HepG2 (cell line): ENCODE results near the gene PMIS2. TPM values are rescaled to one million over a fixed set of nuclear protein-coding genes. Genes with fewer than 3 reads are reported as not detected.
A peak's percentile ranks its signal among the peaks of the same experiment; 100 is the strongest.

Source experiments
- FOXA3 ChIP-seq: IDR thresholded peaks from 2 replicates; pipeline ENCODE4 v1.6.1; 2016; ENCODE audit warnings: missing genetic modification reagents, missing compliant biosample characterization
- FOXK2 ChIP-seq: fragments of 450-650 bp; IDR thresholded peaks from 2 replicates; pipeline ENCODE4 v1.6.1; 2016
- FOXP4 ChIP-seq: sonication (generic); formaldehyde crosslinking; IDR thresholded peaks from 2 replicates; pipeline ENCODE4 v1.4.0; 2020; ENCODE audit warnings: missing genetic modification reagents
- HOXA3 ChIP-seq: sonication (generic); formaldehyde crosslinking; IDR thresholded peaks from 2 replicates; pipeline ENCODE4 v1.5.0; 2020; ENCODE audit warnings: missing genetic modification reagents
- PAXIP1 ChIP-seq: sonication (generic); formaldehyde crosslinking; conservative IDR thresholded peaks from 2 replicates; pipeline ENCODE4 v1.4.0; 2020; ENCODE audit warnings: mild to moderate bottlenecking, missing genetic modification reagents, moderate library complexity
- RARA ChIP-seq: IDR thresholded peaks from 2 replicates; pipeline ENCODE4 v1.6.1; 2016; ENCODE audit warnings: missing genetic modification reagents, missing compliant biosample characterization
- SOX6 ChIP-seq, 2 experiments: fragments of 450-650 bp in 1 of 2; sonication (generic) in 1 of 2; formaldehyde crosslinking in 1 of 2; IDR thresholded peaks; 2 replicates each; pipeline versions ENCODE4 v1.4.0 to v1.6.1; 2017 to 2020; ENCODE audit warnings: antibody characterized with exemption in 1 of 2, mild to moderate bottlenecking in 1 of 2, missing genetic modification reagents in 1 of 2
- TFAP4 ChIP-seq: sonication (generic); IDR thresholded peaks from 2 replicates; pipeline ENCODE4 v1.6.1; 2016; ENCODE audit warnings: low read depth, borderline replicate concordance
- ZIK1 ChIP-seq: sonication (generic); formaldehyde crosslinking; IDR thresholded peaks from 2 replicates; pipeline ENCODE4 v1.5.0; 2020; ENCODE audit warnings: mild to moderate bottlenecking, low read depth, missing genetic modification reagents, borderline replicate concordance
- ZNF331 ChIP-seq: sonication (generic); formaldehyde crosslinking; IDR thresholded peaks from 2 replicates; pipeline ENCODE4 v1.4.0; 2020; ENCODE audit warnings: missing genetic modification reagents
- ZNF691 ChIP-seq: sonication (generic); formaldehyde crosslinking; IDR thresholded peaks from 2 replicates; pipeline ENCODE4 v1.4.0; 2020; ENCODE audit warnings: missing genetic modification reagents, low read depth, mild to moderate bottlenecking, borderline replicate concordance
- polyA plus RNA-seq, 8 experiments: library from polyadenylated mRNA; depleted of rRNA in 3 of 8; stranded (reverse) in 7 of 8; unstranded in 1 of 8; fragments of >200 nt; fragmentation: Illumina TruSeq in 4 of 8; extraction: Trizol in 4 of 8; gene quantifications; 2 replicates each; pipeline versions ENCODE4 v1.2.1 to v1.2.3, GENCODE V29; 2011 to 2016; ENCODE audit warnings: low read depth in 4 of 8, missing spikeins in 1 of 8, mixed read lengths in 1 of 8; ENCODE audit not compliant: insufficient read depth in 1 of 8
- total RNA-seq, 5 experiments: library from RNA; depleted of rRNA; stranded (reverse); fragments of >200 nt; fragmentation: Illumina TruSeq; extraction: Trizol; gene quantifications; 2 replicates each; pipeline ENCODE4 v1.2.3, GENCODE V29; 2016; ENCODE audit warnings: low read depth in 1 of 5

The PMIS2 gene
- total and polyA plus RNA-seq, 2 of the 13 experiments (the other 11 are each of a cell fraction or from before 2014, with no cell fraction given): not detected

GRCh38 chr19:35552534-35553384, 33.2 kb upstream of the PMIS2 start (continued):
- no peak for TF ChIP-seq SOX6 (IDR thresholded peaks at IDR 0.05)
- 0 out of 2 replicates have a peak, but pooled peaks have one; percentile 17 for TF ChIP-seq SOX6 (CRISPR knock-in tag; IDR thresholded peaks at IDR 0.05)
- peak; percentile 80 for TF ChIP-seq RARA (CRISPR knock-in tag)
- peak; percentile 33; the same call in 1 of the 2 replicates for TF ChIP-seq FOXA3
- TF ChIP-seq ZNF331: no peak
- 0 out of 2 replicates have a peak, but pooled peaks have one; percentile 48 for TF ChIP-seq FOXK2
- TF ChIP-seq ZIK1: no peak
- TF ChIP-seq FOXP4 (CRISPR knock-in tag): 0 out of 2 replicates have a peak, but pooled peaks have one; percentile 34
- TF ChIP-seq TFAP4: no peak
- peak; percentile 56; the same call in 1 of the 2 replicates for TF ChIP-seq HOXA3 (CRISPR knock-in tag)
- TF ChIP-seq ZNF691 (CRISPR knock-in tag): 0 out of 2 replicates have a peak, but pooled peaks have one; percentile 39
- peak; percentile 32; the same call in 1 of the 2 replicates for TF ChIP-seq PAXIP1 (CRISPR knock-in tag)
- TF ChIP-seq, all 625 proteins: peak for 33
